ENCODE data around the gene NHEJ1.

NHEJ1 gene

GRCh38 chr2:219038600-219038999 is 122.0 kb downstream of the NHEJ1 start:
- TF ChIP-seq CTCF (IDR thresholded peaks at IDR 0.05; ENCODE audit: low read depth, low read length): no peak
- DNase-seq (ENCODE audit: low read depth in 2 of 2): no peak
- H3K4me3 ChIP-seq (replicated peaks in 1 of 2; ENCODE audit: low read depth in 2 of 2, low read length in 2 of 2): no peak overlapping the region

- no peak for TF ChIP-seq CTCF (IDR thresholded peaks at IDR 0.05; ENCODE audit: low read depth, low read length)
- no peak for DNase-seq (ENCODE audit: low read depth in 2 of 2)
Observed at GRCh38 chr2:219037783-219038499, 122.7 kb downstream of the NHEJ1 start.

GRCh38 chr2:219035942-219036341 is 124.7 kb downstream of the NHEJ1 start:
- no peak overlapping the region for H3K4me3 ChIP-seq (replicated peaks in 1 of 2; ENCODE audit: low read depth in 2 of 2, low read length in 2 of 2)
- DNase-seq (ENCODE audit: low read depth in 2 of 2): no peak
- TF ChIP-seq CTCF (IDR thresholded peaks at IDR 0.05; ENCODE audit: low read depth, low read length): no peak

More at GRCh38 chr2:219037783-219038499, 122.7 kb downstream of the NHEJ1 start:
- no peak overlapping the region for H3K4me3 ChIP-seq (replicated peaks in 1 of 2; ENCODE audit: low read depth in 2 of 2, low read length in 2 of 2)

GRCh38 chr2:219034823-219035222 is 125.8 kb downstream of the NHEJ1 start:
- TF ChIP-seq CTCF (IDR thresholded peaks at IDR 0.05; ENCODE audit: low read depth, low read length): no peak
- no peak overlapping the region for H3K4me3 ChIP-seq (replicated peaks in 1 of 2; ENCODE audit: low read depth in 2 of 2, low read length in 2 of 2)
- no peak for DNase-seq (ENCODE audit: low read depth in 2 of 2)

- TF ChIP-seq CTCF (IDR thresholded peaks at IDR 0.05; ENCODE audit: low read depth, low read length): no peak
- H3K4me3 ChIP-seq (replicated peaks in 1 of 2; ENCODE audit: low read depth in 2 of 2, low read length in 2 of 2): no peak overlapping the region
- DNase-seq (ENCODE audit: low read depth in 2 of 2): no peak
Observed at GRCh38 chr2:219032051-219032745, 128.4 kb downstream of the NHEJ1 start.

- no peak for TF ChIP-seq CTCF (IDR thresholded peaks at IDR 0.05; ENCODE audit: low read depth, low read length)
- no peak overlapping the region for H3K4me3 ChIP-seq (replicated peaks in 1 of 2; ENCODE audit: low read depth in 2 of 2, low read length in 2 of 2)
- no peak for DNase-seq (ENCODE audit: low read depth in 2 of 2)
Observed at GRCh38 chr2:219031005-219031738, 129.4 kb downstream of the NHEJ1 start.
